Mammary epithelial cell (primary cell): ENCODE results near the gene GRIP1.

Experiments used
- EZH2 ChIP-seq: IDR thresholded peaks from 2 replicates; pipeline ENCODE4 v1.6.1; 2012; ENCODE audit warnings: low read length, inconsistent platforms, borderline replicate concordance
- TF ChIP-seq, protein P1 (sequence below), 2 donors: IDR thresholded peaks in 1 of 2; conservative IDR thresholded peaks in 1 of 2; 2 replicates each; pipeline ENCODE4 v1.5.1; 2011 to 2012; ENCODE audit warnings: inconsistent platforms in 2 of 2, low read length in 2 of 2, mild to moderate bottlenecking in 2 of 2, control low read depth in 1 of 2, low read depth in 1 of 2; ENCODE audit not compliant: insufficient read depth in 1 of 2; ENCODE audit errors: extremely low read depth in 1 of 2

DNA sequence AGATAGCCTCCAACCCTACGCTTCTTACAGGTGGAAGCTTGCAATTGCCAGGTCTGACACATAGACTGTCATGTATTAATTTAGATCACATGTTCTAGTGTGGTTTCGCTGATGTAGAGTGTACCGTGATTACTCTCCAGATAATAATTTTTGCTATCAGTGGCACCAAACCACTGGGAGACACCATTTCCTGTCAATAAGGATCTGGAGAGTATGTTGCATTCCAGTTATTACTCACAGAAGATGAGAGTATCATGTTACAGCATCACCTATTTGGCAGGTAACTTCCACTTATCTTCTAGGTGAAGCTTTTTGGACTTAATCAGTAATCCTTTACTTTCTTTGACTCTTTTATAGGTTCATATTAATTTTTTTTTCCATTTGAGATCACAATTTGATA is 229.3 kb downstream of the GRIP1 start:
- TF ChIP-seq, protein P1, sequence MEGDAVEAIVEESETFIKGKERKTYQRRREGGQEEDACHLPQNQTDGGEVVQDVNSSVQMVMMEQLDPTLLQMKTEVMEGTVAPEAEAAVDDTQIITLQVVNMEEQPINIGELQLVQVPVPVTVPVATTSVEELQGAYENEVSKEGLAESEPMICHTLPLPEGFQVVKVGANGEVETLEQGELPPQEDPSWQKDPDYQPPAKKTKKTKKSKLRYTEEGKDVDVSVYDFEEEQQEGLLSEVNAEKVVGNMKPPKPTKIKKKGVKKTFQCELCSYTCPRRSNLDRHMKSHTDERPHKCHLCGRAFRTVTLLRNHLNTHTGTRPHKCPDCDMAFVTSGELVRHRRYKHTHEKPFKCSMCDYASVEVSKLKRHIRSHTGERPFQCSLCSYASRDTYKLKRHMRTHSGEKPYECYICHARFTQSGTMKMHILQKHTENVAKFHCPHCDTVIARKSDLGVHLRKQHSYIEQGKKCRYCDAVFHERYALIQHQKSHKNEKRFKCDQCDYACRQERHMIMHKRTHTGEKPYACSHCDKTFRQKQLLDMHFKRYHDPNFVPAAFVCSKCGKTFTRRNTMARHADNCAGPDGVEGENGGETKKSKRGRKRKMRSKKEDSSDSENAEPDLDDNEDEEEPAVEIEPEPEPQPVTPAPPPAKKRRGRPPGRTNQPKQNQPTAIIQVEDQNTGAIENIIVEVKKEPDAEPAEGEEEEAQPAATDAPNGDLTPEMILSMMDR (conservative IDR thresholded peaks at IDR 0.05 in 1 of 2, IDR thresholded peaks at IDR 0.05 in 1 of 2; ENCODE audit: extremely low read depth in 1 of 2, insufficient read depth in 1 of 2, low read depth in 1 of 2, low read length in 2 of 2), result peak in 1 of 2 donors; percentile 10
- TF ChIP-seq EZH2, result no peak
